GM21825 (cell line): ENCODE data around the gene FITM1.

ENCODE experiments used
- ATAC-seq: cut with Tn5 transposase; IDR thresholded peaks from one replicate; pipeline ENCODE4 v1.9.1; 2021; ENCODE audit warnings: mild to moderate bottlenecking, moderate library complexity; ENCODE audit not compliant: unreplicated experiment

Gene FITM1

DNA sequence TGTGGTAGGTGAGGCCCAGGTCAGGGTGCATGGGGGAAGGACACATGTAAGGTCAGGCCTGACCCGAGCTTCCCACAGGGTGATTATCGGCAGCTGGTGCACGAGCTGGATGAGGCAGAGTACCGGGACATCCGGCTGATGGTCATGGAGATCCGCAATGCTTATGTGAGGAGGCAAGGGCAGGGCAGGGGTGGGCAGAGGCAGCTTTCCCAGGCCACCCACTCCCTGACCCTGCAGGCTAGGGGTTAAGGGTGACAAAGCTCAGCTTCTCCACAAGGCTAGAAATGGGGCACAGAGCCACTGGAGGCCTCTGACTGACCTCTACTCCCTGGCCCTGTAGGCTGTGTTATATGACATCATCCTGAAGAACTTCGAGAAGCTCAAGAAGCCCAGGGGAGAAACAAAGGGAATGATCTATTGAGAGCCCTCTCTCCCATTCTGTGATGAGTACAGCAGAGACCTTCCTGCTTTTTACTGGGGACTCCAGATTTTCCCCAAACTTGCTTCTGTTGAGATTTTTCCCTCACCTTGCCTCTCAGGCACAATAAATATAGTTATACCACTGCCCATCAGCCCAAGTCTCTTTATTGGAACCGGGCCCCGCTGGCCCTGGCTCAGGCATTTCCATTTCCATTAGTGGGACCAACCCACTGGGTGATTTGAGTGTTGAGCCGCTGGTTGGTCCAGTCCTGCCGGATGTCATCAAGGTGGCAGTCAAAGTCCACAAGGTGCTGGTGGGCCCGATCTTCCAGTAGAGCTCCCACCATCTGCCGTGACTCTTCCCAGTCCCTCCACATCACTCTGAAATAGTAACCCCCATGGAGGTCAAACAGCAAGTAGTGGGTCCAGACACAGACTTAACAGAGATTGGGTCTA, 8.2 kb downstream of the FITM1 start:
- ATAC-seq, result no peak

DNA sequence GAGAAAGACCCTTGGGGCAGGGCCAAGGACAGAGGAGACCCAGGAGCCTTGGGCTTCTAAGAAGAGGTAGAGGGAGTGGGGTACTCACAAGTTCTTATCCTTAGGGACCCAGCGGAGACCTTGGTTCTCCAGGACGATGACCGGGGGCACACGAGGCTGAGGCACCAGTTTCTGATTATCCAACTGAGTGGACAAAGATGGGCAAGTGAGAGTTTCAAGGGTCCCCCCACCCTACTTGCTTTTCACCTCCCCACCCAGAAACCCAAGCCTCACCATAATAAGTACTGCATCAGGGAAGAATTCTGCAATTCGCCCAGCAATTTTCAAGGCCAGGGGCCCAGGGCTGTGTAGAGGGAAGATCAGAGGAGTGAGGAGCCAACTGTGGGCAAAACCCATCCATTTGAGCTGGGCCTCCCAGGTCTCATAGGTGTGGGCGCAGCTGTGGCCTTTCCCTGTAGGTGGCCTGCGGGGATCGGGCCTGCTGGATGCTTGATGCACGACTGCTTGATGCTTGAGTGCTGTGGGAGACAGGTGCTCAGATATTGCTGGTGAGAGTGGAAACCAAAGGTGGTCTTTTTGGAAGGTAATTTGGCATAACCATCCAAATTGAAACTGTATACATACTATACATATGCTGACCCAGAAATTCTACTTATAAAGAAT, 8.9 kb downstream of the FITM1 start:
- no peak for ATAC-seq

DNA sequence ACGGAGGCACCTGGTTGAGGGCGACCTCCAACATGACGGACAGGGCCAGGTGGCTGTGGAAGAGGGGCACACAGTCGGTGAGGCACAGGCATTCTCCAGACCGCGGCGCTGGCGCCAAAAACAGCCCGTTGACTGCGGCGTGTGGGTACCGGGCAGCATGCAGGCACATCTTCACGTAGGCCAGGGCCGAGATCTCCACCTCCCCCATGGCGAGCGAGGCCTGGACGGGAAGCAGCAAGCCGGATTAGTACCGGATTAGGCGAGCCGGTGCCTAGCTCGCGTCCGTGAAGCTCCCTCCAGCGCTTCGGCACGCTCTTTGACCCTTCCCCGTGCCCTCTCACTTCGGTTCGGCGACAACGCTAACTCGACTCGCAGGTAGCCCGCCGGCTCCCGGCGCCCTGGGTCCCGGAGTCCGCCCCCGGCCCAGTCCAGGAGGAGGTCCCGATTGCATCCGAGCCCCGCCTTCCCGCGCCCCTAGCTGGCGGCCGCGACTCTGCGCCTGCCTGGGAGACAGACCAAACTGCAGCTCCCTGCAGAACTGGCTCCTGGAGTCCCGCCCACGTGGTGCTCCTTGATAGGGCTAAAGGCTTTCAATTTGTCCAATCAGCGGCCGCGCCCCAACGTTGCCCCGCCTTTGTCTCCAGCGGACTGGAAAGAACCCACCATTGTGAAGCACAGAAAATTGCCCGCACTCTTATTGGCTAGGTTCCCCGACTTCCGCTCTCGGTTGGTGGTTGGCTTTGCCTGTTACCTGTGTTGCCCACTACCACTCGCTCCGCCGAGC, 10.8 kb downstream of the FITM1 start, which contains the start of gene EMC9:
TSS of gene EMC9 (minus strand) at position 495 of the 784 bp plus-strand sequence. CDS start at position 208, 287 bp downstream.
- peak; percentile 78 for ATAC-seq

DNA sequence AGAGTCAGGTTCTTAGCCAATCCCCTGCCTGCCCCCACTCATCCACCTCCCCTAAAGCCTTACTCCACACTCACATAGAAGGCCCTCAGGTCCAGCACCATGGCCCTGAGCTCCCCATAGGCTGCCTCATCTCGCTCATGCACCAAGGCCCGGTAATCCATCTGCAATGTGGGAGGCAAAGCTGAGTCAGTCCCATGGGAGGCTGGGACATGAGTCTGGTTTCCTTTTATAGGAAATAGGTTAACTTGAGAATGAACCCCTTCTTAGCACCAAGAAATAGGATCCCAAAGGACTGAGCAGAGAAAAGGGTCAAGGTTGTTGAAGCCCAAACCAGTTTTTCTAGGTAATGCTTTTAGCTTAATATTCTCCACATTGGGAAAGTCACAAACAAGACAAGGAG, 13.1 kb downstream of the FITM1 start:
- no peak for ATAC-seq

DNA sequence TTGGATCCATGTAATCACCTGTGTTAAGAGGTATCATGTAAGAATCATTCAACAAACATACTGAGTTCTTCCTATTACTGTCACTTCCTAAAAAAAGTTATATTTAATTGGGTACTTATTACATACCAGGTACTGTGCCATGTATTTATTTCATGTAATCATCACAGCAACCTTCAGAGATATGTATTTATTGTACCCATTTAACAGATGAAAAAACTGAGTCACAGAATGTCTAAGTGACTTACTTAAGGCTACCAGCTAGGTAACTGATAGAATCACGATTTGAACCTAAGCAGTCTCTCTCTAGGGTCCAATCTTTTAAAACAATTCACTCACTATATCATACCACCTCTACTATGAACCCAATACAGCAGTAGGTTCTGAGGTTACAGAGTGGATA, 14.0 kb downstream of the FITM1 start:
- no peak for ATAC-seq

DNA sequence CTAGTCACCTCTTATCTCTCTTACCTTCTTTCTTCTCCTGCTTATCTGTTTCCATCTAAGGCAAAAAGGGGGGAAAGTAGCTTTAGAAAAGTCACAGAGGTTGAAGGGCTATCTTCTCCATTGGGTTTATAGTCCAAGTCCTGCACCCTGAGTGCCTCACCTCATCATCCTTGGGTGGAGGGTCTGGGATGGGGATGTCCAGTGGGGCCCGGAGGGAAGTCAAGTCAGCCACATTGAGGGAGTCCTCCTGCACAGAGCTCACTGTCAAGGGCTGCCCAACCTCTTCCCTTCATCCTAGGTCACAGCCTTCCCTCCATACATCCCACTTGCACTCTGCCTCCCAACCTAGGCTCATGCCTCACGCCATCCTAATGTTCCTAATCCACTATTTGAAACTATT, 14.8 kb downstream of the FITM1 start:
- ATAC-seq, result no peak

DNA sequence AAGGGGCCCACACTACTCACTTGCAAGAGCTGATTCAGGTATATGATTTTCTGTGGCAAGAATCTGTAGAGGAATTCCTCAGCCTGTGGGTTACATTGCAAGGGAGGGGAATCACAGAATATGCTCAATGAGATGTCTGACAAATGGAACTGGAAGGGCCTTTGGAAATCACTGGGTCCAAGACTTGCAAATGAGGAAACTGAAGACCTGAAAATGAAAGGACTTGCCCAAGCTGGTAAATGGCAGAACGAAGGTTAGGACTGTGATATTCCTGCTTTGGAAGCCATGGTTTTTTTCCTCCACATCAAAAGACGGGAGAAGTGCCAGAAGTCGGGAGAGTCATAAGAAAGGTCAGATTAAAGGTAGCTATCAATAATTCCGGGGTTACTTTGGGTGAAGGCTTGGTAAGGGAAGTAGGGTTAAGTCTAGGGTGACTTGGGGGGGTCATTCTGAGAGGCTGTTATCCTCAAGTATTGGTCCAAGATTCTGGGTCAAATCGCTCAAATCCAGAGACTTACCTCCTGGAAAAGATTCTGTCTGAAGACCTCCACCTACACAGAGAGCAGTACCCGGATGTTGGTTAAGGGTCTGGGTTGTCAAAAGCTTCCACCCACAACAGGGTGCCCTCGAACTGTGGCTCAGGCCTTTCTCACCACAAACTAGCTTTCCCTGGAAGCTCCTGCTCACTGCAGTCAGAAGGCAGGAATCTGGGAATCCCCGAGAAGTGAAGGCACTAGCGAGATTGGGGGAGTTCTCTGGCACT, 15.4 kb downstream of the FITM1 start:
- no peak for ATAC-seq

DNA sequence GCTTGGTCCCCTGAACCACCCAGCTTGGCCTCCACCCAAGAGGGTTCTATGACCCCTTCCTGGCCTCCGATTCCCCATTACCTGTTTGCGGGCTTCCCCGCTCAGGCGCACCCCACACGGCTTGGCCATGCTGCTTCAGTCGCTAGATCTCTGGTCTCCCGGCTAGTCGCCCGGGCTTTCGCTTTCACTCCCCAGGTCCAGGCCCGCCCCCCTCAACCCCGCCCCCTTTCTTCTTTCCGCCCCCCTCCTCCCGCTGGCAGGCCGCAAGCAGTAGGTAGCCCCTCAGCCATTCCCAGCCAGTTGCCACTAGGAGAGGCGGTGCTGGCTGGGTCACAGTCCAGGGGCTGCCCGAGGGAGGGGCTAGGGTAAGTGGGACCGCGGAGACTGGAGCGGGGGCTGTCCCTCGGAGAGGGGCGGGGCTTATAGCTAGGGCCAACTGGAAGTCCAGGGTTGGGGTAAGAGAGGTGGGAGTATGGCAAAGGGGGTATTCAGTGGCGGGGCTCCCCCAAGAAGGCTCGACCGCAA, 16.1 kb downstream of the FITM1 start, which contains the start of gene PSME2:
TSS of gene PSME2 (minus strand) at position 158 of the 525 bp plus-strand sequence. CDS start at position 129, 29 bp downstream.
- ATAC-seq, result peak; percentile 57

DNA sequence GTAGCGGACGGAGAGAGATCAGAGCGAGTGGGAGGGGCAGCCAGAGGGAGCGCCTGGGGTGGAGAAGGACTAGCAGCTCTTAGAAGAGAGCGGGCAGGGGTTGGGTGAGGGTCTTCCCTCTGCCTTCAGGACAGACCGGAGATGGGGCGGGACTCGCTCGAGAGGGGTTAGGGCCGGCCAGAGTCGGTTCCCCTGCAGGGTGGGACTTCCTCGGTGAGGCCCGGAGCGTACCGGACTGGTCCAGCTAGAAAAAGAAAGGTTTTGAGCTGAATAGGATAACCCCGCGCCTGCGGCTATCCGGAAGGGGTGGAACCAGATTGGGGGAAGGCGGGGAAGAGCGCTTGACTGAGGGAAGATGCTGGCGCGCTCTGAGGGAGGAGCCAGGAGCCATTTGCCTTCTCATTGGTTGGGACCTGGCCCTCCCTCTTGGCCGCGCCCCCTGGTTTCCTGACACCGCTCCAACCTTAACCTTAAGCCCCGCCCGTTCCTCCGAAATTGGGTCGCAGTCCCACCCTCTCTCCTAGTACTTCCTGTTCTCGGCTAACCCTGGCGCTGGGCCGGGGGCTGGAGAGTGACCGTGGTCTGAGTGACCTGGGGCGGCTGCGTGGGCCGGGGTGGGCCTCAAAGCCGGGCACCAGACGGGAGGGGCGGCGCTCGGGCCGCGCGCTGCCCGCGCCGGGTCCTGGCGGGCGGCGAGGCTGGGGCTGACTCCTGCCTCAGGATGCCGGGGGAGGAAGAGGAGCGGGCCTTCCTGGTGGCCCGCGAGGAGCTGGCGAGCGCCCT, 16.7 kb downstream of the FITM1 start, which contains the start of gene RNF31:
TSS of gene RNF31 (plus strand) at position 521 of the 783 bp plus-strand sequence. CDS start at position 722, 201 bp downstream.
- ATAC-seq, result peak; percentile 74

DNA sequence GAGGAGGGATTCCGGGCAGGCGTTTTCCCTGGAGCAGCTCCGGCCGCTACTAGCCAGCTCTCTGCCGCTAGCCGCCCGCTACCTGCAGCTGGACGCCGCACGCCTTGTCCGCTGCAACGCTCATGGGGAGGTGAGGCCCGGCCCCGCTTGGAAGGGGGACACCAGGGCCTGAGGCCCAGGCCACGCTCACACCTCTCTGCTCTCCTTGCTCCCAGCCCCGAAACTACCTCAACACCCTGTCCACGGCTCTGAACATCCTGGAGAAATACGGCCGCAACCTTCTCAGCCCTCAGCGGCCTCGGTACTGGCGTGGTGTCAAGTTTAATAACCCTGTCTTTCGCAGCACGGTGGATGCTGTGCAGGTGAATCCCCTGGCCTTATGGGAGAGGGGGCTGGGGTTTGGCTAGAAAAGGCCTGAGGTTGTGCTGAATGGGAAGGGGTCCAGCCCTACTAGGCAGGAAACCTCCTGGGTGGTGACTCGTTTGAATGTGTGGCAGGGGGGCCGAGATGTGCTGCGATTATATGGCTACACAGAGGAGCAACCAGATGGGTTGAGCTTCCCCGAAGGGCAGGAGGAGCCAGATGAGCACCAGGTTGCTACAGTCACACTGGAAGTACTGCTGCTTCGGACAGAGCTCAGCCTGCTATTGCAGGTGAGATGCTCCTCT, 17.4 kb downstream of the FITM1 start:
- ATAC-seq, result no peak

DNA sequence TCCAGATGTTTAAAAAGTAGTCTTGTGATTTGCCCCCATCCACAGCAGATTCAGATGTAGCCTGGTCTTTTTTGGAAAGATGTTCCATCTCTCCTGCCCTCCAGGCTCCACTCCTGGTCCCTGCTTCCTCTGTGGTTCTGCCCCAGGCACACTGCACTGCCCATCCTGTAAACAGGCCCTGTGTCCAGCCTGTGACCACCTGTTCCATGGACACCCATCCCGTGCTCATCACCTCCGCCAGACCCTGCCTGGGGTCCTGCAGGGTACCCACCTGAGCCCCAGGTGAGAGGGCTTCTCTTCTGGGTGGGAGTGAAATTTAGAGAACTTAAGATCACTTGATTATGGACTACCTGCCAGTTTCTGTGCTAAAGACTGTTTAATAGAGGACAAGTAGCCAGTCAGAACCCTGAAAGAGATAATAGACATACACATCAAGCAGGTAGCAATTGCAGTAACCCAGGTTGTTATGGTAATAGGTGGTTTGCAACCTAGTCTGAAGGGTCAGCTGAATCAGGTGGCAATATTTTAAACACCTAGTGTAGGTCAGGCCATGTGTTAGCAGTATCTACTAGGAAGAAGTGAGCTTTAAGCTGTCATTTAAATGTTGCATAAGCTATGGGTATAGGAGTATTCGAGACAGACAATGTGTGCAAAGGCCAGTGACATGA, 19.0 kb downstream of the FITM1 start:
- ATAC-seq, result no peak

DNA sequence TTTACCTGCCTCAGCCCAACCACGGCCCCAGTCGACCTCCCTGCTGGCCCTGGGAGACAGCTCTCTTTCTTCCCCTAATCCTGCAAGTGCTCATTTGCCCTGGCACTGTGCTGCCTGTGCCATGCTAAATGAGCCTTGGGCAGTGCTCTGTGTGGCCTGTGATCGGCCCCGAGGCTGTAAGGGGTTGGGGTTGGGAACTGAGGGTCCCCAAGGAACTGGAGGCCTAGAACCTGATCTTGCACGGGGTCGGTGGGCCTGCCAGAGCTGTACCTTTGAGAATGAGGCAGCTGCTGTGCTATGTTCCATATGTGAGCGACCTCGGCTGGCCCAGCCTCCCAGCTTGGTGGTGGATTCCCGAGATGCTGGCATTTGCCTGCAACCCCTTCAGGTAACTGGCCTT, 19.6 kb downstream of the FITM1 start:
- no peak for ATAC-seq

DNA sequence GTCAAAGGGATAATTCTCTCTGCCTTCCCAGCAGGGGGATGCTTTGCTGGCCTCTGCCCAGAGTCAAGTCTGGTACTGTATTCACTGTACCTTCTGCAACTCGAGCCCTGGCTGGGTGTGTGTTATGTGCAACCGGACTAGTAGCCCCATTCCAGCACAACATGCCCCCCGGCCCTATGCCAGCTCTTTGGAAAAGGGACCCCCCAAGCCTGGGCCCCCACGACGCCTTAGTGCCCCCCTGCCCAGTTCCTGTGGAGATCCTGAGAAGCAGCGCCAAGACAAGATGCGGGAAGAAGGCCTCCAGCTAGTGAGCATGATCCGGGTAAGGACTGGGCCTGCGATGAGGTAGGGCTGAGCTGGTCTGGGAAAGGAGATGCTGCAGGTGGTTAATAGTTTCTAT, 20.1 kb downstream of the FITM1 start:
- no peak for ATAC-seq

DNA sequence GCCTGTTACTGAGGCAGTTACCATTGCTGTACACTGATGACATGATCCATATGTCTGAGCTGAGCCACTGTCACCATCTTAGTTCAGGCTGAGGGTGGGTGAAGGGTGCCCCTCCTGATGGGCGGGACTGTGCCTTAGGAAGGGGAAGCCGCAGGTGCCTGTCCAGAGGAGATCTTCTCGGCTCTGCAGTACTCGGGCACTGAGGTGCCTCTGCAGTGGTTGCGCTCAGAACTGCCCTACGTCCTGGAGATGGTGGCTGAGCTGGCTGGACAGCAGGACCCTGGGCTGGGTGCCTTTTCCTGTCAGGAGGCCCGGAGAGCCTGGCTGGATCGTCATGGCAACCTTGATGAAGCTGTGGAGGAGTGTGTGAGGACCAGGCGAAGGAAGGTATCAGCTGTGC, 20.5 kb downstream of the FITM1 start:
- no peak for ATAC-seq

DNA sequence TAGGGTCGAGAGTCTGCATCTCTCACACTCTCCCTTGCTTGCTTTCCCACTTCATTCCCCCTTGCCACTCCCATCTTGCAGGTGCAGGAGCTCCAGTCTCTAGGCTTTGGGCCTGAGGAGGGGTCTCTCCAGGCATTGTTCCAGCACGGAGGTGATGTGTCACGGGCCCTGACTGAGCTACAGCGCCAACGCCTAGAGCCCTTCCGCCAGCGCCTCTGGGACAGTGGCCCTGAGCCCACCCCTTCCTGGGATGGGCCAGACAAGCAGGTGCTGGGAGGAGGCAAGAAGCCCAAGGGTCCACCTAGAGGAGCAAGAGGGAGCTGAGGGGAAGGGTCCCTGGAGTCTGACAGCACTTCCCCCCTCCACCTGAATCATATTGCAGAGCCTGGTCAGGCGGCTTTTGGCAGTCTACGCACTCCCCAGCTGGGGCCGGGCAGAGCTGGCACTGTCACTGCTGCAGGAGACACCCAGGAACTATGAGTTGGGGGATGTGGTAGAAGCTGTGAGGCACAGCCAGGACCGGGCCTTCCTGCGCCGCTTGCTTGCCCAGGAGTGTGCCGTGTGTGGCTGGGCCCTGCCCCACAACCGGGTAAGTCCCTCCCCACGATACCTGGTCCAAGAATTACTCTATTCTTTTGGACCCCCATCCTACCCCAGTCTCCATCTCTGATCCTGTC, 21.1 kb downstream of the FITM1 start:
- ATAC-seq, result no peak

DNA sequence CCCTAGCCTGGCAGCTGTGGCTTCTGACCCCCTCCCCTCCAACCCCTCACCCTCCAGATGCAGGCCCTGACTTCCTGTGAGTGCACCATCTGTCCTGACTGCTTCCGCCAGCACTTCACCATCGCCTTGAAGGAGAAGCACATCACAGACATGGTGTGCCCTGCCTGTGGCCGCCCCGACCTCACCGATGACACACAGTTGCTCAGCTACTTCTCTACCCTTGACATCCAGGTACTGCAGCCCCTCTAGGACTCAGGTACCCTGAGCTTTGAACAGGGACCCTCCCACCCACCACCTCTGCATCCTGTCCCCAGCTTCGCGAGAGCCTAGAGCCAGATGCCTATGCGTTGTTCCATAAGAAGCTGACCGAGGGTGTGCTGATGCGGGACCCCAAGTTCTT, 24.6 kb downstream of the FITM1 start:
- ATAC-seq, result no peak

DNA sequence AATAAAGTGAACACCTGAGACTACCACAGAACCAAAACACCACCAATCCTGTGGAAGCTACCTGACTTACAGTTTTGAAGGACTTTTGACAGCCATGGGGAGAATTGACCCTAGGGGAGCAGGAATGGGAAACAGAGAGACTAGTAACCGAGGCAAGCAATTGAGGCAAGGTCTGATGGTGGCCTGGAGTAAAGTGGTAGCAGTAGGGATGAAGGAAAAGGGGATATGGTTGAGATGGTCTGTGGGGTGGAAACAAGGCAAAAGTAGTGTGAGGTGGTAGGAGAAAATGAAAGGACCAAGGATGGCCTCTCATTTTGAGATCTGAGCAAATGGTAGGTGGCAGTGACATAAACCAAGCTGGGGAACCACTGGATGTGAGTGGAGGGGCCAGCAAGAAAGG, 26.4 kb downstream of the FITM1 start:
- ATAC-seq, result no peak

DNA sequence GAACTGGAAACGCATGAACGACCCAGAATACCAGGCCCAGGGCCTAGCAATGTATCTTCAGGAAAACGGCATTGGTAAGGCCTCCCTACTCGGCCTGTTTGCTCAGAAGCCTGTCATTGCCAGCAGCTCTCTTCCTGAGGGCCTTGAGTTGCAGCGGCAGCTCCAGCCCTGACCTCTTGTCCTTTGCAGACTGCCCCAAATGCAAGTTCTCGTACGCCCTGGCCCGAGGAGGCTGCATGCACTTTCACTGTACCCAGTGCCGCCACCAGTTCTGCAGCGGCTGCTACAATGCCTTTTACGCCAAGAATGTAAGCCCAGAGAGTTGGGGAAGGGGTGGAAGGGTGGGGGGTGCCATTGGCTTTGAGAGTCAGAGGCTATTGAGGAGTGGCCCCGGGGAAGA, 26.9 kb downstream of the FITM1 start:
- ATAC-seq, result no peak
